Glomerular visceral epithelial cell (primary cell): ENCODE results near the gene LRRC2.
"Not testable (repeated sequence)": the region's sequence is repeated elsewhere in the genome, so short reads cannot be mapped to it uniquely, and the experiment has no call there.

Experiments used
- DNase-seq: peaks from one replicate; pipeline ENCODE4 v3.0.0-alpha.2; 2016; ENCODE audit errors: extremely low spot score

The LRRC2 gene

DNA sequence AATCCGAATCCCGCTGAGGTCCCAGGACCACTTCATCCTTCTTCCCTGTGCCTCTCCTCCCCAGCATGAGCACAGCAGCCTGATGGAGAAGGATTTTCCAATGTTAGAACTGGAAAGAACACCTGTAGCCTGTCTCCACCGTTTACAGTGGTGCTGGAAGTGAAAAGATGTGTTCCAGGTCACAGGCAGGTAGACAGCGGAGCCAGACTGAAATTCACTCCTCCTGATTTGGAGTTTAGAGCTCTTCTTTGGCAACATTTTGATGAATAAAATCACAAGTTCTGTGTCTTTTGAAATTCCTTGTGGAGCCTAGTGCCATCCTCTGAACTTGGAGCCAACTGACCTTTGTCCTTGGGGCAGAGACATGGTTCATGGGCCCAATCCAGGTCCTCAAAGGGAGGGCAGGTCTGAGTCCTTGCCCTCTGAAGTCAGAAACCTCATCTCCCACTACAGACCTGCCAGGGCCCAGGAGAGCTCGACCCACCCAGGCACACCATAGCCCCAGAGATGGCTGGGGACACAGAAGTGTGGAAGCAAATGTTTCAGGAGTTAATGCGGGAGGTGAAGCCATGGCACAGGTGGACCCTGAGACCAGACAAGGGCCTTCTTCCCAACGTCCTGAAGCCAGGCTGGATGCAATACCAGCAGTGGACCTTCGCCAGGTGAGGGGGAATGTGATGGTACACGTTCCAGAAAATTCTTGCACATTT is 68.4 kb downstream of the LRRC2 start, which contains the start of gene RTP3:
RTP3 (plus strand) TSS at position 421 of the 710 bp plus-strand sequence; CDS start at position 508, 87 bp downstream.
- DNase-seq = no peak

DNA sequence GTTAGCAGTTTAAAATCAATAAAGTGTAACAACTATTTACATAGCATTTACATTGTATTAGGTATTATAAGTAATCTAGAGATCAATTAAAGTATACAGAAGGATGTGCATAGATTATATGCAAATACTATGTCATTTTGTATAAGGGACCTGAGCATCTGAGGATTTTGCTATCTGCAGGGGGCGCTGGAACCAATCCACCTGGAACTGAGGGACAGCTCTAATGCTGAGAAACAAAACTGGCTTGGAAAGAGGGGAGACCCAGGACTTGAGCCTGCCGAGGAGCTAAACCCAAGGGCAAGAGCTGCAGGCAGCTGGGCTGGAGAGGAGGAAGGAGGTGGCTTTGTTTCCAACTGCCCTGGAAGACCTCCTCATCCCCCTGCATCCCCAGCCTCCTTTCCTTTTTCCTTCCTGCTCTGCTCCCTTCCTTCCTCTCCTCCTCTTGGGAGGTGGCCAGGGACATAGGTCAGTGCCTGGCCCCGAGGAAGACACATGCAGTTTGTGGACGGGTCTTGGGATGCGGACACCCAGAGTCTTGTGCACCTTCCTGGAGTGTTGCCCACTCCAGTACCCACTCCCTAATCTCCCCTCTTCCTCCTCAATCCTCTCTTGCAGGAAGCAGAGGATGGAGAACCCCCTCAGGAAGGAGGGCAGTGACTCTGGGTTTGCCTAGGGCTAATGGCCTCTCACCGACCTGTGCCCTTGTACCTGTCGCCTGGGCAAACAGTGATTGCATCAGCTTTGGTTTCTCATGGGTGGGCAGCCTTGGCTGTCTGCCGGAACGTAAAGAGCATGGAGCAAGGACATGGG is 69.2 kb downstream of the LRRC2 start:
- DNase-seq = no peak

DNA sequence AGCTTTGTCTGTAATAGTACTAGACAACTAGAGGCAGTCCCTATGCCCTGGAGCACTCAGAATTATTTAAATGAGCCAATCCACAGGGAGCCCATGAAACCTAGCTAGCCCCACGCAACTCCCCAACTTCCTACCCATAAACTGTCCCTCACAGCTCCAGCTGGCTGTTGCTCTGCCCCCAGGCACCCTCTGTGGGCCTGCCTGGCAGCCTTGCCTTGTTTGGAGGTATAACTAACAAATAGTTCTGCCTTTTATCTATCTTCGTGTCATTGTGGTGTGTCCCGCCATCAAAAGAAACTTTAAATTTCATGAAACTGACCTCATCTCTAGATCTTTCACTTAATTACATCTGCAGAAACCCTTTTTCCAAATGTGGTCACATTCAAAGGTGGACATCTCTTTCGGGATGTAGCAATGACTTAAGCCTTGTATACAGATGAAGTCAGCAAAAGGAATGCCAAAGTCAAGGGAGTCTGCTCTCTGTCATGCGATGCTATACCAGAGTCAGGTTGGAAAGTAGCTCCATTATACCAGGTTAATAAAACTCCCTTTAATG is 70.1 kb downstream of the LRRC2 start:
- DNase-seq = no peak

DNA sequence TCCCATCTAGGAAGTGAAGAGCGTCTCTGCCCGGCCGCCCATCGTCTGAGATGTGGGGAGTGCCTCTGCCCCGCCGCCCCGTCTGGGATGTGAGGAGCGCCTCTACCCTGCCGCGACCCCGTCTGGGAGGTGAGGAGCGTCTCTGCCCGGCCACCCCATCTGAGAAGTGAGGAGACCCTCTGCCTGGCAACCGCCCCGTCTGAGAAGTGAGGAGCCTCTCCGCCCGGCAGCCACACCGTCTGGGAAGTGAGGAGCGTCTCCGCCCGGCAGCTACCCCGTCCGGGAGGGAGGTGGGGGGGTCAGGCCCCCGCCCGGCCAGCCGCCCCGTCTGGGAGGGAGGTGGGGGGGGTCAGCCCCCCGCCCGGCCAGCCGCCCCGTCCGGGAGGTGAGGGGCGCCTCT is 71.6 kb downstream of the LRRC2 start:
- not testable (repeated sequence) for DNase-seq

DNA sequence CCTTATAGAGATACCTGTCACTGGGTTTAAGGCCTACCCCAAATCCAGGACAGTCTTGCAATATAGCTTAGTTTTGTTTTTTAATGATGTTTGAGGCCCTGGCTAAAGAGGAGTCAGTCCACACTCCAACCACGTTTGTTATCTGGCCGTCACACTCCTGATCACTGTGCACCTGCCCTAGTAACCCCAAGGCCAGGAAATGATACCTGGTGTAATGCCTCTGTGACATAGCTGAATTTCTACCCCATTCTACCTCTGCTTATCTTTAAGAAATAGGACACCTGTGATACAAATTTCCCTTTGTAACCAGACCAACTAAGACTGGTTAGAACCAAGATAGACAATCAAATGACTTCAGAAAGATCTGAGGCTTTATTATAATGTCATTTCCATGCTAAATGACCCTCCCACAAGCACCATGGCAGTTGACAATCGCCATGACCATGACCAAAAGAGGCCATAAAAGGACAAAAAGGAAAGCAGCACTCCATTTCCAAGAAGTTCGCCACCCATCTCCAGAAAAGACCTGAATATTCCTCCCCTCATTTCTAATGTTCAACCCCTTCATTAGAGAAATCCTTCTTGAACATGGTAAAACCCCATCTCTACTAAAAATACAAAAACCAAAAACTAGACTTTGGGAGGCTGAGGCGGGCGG is 73.1 kb downstream of the LRRC2 start:
- no peak for DNase-seq

DNA sequence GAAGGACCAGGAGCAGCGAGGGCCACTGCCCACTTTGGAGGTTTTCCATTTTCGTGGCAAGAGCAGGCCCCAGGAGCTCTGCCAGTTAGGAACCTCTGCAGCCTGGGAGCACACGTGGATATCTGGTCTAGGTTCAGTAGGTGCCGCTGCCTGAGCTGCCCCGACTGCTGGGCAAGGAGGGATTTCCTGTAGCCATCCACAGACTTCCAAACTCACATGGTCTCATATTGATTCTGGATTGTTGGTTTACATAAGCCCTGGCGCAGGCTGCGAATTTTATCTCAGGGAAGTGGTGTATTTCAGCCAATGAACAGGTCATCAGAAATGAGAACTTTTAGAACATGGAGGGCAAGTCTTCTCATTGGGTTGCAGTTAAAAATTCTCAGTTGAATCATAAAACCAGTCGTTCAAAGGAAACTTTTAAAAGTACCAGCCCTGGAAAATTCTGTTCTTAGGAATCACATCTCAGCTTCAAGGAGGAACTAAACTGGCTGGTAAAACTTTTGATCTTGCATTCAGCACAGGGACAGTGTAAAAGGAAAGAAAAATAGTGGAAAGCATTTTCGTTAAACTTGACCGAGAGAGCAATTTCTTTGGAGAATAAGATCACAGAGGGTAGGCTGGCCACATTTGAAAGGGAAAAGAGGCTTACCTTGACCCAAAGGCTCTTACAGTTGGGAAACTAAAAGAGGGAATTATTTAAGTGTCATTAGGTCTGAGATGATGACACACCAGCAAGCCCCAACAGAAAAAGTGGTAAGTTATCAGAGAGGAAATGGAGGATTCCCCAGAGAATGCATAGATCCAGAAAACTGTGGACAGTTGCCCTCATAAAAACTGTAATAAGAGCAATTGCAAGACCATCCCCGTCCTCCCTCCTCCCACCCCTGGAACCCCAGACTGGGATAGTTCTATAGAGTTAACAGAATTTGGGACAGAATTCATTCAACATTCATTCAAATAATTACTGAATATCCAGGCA is 74.7 kb downstream of the LRRC2 start:
- no peak for DNase-seq

DNA sequence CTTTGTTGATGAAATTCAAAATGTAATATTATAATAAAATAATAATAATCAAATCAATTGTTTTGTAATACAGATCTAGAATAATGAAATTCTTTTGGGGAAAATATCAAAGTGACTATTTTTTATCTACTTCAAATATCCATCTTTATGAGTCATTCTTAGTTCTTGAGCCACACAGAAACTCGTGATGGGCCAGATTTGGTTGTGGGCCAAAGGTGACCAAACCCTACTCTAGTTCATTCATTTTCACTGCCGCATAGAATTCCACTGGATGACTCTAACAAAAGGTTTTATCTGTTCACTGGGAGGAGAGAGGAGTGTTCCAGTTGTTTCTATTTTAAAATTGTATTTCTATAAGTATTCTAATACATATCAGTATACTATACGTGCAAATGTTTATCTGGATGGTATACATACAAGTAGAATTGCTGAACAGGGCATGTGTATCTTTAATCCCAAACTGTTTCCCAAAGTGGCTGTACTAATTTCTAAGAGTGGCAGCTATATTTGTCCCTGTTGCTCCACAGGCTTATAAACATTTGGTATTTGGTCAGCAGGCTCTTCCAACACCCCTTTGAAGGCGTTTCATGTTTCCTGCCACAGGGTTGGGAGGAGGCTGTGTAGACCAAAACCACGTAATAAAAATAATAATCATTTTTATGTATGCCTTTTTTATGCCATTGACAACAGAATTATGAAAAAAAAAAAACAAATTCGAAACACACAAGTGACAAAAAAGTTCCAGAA is 75.6 kb downstream of the LRRC2 start:
- DNase-seq = no peak

DNA sequence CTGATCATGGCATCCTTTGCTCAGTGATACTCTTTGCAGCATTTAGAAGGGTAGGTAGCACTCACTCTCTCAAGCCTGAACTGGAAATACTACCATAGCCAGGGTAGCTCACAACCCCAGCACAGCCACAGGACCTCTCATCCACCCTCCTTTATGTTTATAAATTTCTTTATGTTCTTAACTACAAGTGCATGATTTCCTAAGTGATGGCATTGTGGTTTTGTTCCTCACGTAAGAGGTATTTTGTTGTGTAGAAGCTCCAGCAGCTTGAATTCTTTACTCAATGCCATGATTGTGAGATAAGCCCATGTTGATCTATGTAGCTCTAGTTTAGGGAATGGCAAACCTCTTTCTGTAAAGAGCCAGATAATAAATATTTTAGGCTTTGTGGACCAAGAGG is 76.2 kb downstream of the LRRC2 start:
- DNase-seq = no peak

DNA sequence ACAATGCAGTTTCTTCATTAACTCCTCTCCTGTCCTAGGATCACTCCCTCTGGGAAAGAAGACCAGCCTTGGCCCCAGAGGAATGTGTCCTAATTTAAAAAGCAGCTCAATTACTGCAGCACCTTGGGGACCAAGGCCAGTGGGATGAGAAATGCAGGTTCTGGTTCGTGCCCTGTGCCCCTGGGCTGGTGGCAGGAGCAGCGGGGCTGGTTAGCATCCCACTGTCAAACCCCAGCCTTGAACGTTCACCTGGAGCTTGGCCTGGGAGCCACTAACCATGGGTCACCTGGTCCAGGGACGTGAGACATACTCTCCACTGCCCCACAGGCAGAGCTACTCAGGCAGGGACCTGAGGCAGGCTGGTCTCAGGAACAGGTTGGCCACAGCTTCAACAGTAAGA is 76.7 kb downstream of the LRRC2 start:
- DNase-seq = no peak

DNA sequence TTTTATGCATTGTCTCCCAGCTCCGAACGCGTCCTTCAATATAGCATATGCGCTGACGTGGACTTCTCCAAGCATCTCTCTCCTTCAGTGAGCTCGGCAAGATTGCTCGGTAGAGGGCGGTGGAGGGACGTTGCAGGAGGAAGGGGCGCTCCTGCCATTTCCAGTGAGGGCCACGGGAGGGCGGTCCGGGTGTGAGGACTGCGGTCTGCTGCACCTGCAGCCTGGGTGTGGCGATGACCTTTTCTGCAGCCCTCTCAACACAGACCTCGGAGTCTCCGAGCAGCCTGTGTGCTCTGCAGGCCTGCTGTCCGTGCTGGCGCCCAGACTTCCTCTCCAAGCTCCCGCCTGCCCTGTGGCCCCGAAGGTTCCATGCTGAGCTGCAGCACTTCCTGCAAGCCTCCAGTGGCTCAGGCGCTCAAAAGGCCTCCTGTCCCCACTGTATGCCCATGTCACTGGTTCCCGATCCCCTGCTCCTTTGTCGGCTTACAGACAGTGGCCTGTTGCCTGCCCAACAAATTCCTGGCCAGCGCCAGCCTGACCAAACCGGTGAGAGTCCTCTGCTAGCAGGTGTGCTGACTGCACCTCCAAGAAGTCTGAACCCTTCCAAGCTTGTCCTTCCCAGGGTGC is 77.3 kb downstream of the LRRC2 start:
- peak; percentile 74 for DNase-seq

DNA sequence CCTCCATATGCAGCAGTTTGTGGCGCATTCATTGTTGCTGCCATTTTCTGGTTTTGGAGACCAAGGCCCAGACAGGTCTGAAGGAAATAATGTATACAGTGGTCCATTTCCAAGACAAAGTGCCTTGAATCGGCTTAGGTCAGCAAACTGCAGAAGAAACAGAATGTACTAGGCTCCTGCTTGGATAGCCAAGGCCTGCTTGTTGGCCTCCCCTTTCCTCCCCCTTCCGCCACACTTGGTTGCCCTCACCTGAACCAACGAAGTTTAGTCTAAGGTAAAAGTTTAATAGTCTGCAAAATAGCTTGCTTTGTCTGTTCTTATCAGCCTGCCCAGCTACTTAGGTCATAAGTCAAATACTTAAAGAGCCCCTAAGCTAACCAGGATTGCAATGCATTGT is 80.3 kb downstream of the LRRC2 start:
- no peak for DNase-seq

DNA sequence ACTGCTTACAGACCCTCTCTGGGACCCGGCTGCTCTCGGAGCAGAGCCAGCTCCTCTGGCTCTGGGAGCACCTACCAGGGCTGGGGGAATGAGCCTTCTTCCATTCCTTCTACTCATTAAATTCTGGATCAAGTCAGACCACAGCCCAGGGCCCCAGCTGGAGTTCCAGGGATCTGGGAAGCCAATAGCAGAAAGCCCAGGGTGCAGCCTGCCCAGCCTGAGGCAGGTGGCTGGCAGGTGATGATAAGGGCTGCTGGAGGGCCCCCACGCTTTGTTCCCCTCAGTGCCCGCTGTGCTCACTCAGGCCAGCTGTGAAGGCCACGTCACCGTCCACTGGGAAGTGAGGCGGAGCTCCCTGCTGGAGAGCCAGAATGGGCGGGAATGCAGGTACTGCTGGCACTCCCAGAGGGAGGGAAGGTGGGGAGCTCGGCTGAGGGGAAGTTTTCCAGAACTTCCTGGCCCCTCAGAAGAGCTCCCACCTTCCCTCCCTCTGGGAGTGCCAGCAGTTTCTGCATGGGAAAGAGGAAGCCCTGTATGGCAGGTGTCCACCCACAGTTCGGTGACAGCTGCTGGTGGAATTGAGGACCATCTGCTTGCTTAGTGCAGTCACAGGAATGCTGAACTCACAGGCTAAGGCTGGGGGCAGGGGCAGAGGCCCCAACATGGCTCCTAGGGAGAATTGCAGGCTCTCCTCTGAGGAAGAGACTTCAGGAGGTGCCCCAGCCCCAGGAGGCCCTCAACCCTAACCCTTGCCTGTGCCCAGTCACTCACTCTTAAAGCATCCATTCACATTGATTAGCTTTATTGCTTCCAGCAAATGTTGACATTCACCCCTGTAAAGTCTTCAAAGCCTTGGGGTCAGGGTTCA is 81.0 kb downstream of the LRRC2 start:
- DNase-seq = no peak

DNA sequence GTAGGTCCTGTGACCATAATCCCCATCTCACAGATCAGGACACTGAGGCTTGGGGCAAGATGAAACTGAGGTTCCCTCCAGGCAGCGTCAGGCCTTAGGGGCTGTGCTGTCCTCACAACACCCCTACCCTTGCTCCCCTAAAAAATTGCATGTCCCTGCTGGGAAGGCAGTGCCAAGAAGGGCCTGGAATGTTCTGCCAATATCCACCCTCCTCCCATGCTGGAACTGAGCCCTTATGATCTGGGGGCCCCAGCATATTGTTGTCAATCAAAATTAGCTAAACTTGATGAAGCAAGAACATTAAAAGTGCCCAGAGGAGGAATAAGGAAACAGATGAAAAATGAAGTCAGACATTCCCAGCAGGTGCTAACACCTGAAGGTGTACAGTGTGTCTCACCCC is 81.7 kb downstream of the LRRC2 start:
- DNase-seq = no peak

DNA sequence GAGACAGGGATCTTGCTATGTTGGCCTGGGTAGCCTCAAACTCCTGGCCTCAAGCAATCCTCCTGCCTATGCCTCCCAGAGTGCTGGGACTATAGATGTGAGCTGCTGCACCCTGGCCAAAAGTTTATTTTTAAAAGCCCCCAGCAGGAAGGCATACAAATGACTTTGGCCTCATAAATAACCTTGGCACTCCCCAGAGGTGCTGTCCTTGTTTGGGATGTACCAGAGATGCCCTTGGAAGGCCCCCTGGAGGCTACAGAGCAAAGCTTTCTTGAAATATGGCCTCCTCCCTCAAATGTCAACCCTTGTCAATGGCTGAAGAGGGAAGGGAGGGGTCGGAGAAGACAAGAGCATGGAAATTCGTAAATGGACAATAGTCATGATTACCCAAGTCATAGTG is 82.3 kb downstream of the LRRC2 start:
- DNase-seq = no peak

DNA sequence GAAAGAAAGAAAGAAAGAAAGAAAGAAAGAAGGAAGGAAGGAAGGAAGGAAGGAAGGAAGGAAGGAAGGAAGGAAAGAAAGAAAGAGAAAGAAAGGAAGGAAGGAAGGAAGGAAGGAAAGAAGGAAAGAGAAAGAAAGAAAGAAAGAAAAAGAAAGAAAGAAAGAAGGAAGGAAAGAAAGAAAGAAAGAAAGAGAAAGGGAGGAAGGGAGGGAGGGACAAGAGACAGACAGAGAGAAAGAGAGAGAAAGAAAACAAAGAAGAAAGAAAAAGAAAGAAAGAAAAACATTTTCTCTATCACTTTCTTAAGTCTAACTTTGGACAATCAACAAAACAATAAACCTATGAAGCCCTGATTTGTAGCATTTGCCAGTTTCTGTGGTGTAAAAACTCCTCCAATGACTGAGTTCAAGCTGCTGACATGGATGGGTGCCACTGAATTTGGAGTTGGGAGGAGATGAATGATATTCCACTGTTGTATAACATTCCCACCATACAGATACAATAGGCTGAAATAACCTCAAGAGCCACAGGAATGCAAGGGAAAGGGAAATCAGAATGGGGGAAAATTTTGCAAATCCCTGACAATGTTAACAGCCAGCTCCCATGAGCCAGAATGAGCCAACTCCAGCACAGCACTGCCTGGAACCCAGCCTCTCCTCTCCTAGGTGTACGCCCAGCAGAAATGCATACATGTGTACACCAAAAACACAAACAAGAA is 83.3 kb downstream of the LRRC2 start:
- DNase-seq = peak; percentile 23

DNA sequence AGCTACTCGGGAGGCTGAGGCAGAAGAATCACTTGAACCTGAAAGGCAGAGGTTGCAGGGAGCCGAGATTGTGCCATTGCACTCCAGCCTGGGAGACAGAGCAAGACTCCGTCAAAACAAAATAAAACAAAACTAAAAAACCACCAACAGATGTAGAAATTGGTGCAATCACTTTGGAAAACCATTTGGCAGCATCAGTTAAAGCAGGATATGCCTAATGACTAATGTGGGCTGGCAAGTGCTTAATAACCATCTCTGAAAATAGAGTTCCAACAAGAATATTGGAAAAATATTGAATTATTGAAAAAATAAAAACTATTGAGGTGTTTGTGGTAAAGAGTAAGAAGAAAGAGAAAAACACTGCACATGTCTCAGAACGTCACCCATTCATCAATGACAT is 84.5 kb downstream of the LRRC2 start:
- no peak for DNase-seq

DNA sequence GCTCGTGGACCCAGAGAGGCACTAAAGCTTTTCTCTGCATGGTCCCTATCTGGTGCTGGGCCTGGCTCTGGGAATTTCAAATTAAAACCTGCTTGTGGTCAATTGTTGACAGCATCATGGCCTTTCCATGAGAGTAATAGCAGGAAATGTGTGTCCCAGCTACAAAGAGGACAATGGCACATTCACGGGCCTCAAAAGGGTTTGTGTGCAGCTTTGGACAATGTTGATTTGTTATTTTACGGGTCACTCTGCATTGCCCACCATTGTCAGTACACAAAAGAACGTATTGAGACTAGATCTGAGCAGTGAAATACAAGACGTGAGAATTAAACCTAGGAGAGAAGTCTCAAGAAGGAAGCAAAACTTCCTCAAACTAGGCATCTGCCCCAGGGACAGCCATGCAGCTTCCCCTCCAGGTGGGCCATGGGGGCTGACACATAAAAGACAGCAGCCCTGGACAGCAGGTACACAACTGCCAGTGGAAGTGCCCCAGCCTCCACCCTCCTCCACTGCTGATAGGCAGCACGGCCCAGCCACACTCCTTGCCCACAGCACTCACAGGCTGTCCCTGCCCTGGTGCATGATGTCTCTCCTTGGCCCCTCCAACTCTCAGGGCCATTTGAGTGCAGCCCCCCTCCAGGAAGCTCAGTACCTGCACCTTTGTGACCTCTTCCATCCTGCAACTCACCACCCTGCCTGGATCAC is 85.5 kb downstream of the LRRC2 start:
- no peak for DNase-seq

DNA sequence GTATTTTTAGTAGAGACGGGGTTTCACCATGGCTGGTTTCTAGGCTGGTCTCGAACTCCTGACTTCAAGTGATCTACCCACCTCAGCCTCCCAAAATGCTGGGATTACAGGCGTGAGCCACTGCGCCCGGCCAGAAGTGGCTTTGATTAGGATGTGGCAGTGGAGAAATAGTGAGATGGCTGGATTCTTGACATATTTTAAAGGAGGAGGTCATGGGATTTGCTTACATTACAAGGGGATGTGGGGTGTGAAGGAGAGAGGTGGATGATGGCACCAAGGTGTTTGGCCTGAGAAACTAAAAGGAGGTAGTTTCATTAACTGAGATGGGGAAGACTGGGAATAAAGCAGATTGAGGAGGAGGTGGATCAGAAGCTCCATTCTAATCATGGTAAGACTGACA is 86.4 kb downstream of the LRRC2 start:
- DNase-seq = no peak
